Keratinocyte (primary cell): ENCODE measurements around the gene CTAGE8. TPM values are rescaled to one million over a fixed set of nuclear protein-coding genes. Genes with fewer than 3 reads are reported as not detected.
"Not testable (repeated sequence)": the region's sequence is repeated elsewhere in the genome, so short reads cannot be mapped to it uniquely, and the experiment has no call there.

Experiments
- DNase-seq: peaks from one replicate; pipeline ENCODE4 v3.0.0-alpha.2; 2011; ENCODE audit warnings: low read depth, missing footprints, low spot score
- FAIRE-seq: peaks from 2 replicates; lab custom pipeline; 2011; peaks lifted over from hg19 to GRCh38; lab: Jason Lieb, UNC
- H2AFZ ChIP-seq: 2 replicates; pipeline ENCODE4 v1.6.0; 2012; ENCODE audit warnings: low read length, control low read depth, inconsistent platforms; ENCODE audit not compliant: control insufficient read depth
- H3K27ac ChIP-seq: 2 replicates; pipeline ENCODE4 v1.5.1; 2011; ENCODE audit warnings: low read length; ENCODE audit not compliant: control insufficient read depth, insufficient read depth
- H3K27me3 ChIP-seq: 3 replicates; pipeline ENCODE4 v1.6.0; 2011; ENCODE audit warnings: low read length; ENCODE audit not compliant: control insufficient read depth, insufficient read depth; ENCODE audit errors: extremely low read depth
- H3K36me3 ChIP-seq, 2 experiments: 2 replicates in 1 of 2; 3 replicates in 1 of 2; pipeline ENCODE4 v1.5.1; 2011; ENCODE audit warnings: low read length in 2 of 2, mild to moderate bottlenecking in 1 of 2; ENCODE audit not compliant: control insufficient read depth in 2 of 2, insufficient read depth in 2 of 2; ENCODE audit errors: extremely low read depth in 1 of 2
- H3K4me1 ChIP-seq: 3 replicates; pipeline ENCODE4 v1.5.1; 2011; ENCODE audit warnings: low read length; ENCODE audit not compliant: control insufficient read depth, insufficient read depth; ENCODE audit errors: extremely low read depth
- H3K4me2 ChIP-seq: 3 replicates; pipeline ENCODE4 v1.6.0; 2011; ENCODE audit warnings: low read depth, low read length; ENCODE audit not compliant: control insufficient read depth, insufficient read depth; ENCODE audit errors: extremely low read depth
- H3K4me3 ChIP-seq, 3 experiments: fragments of 200-600 bp in 1 of 3; sonication (generic) in 1 of 3; 2 replicates in 2 of 3; 3 replicates in 1 of 3; pipeline ENCODE4 v1.5.1; 2011 to 2016; ENCODE audit warnings: low read length in 3 of 3, mild to moderate bottlenecking in 3 of 3, control low read depth in 2 of 3, inconsistent platforms in 1 of 3, low read depth in 1 of 3, mixed read lengths in 1 of 3, mixed run types in 1 of 3, moderate library complexity in 1 of 3; ENCODE audit not compliant: control insufficient read depth in 2 of 3, insufficient read depth in 2 of 3; ENCODE audit errors: extremely low read depth in 1 of 3
- H3K79me2 ChIP-seq: 2 replicates; pipeline ENCODE4 v1.6.0; 2012; ENCODE audit warnings: low read length; ENCODE audit not compliant: control insufficient read depth, insufficient read depth
- H3K9ac ChIP-seq: 3 replicates; pipeline ENCODE4 v1.6.0; 2011; ENCODE audit warnings: low read length; ENCODE audit not compliant: control insufficient read depth, insufficient read depth; ENCODE audit errors: extremely low read depth
- H3K9me1 ChIP-seq: 3 replicates; pipeline ENCODE4 v1.6.0; 2011; ENCODE audit warnings: low read length; ENCODE audit not compliant: control insufficient read depth, insufficient read depth; ENCODE audit errors: extremely low read depth
- H3K9me3 ChIP-seq: 2 replicates; pipeline ENCODE4 v1.5.1; 2012; ENCODE audit warnings: low read depth, low read length; ENCODE audit not compliant: control insufficient read depth
- H4K20me1 ChIP-seq: 3 replicates; pipeline ENCODE4 v1.6.0; 2011; ENCODE audit warnings: low read length; ENCODE audit not compliant: control insufficient read depth, insufficient read depth; ENCODE audit errors: extremely low read depth
- CTCF ChIP-seq, 3 experiments: IDR thresholded peaks in 1 of 3; conservative IDR thresholded peaks in 1 of 3; optimal IDR thresholded peaks in 1 of 3; 2 replicates in 2 of 3; 3 replicates in 1 of 3; pipeline versions ENCODE3 to v1.5.1; 2011; ENCODE audit warnings: low read length in 3 of 3, mild to moderate bottlenecking in 3 of 3, moderate library complexity in 2 of 3, control low read depth in 1 of 3, inconsistent platforms in 1 of 3; ENCODE audit not compliant: insufficient read depth in 2 of 3; ENCODE audit errors: extremely low read depth in 1 of 3
- EZH2 ChIP-seq: IDR thresholded peaks from one replicate; pipeline ENCODE4 v1.6.1; 2012; ENCODE audit warnings: inconsistent platforms, mild to moderate bottlenecking, low read length, moderate library complexity
- dilution Hi-C: fragments of 300-500 bp; cut with MboI; formaldehyde crosslinking; loops from one replicate; pipeline ENCODE4 v1.7.0; 2020; ENCODE audit warnings: low sequenced_read_pairs; ENCODE audit not compliant: extremely low pct_ligation_motif_present
- polyA plus RNA-seq, 5 experiments: library from polyadenylated mRNA; depleted of rRNA in 3 of 5; stranded (reverse) in 3 of 5; stranded (forward) in 1 of 5; unstranded in 1 of 5; fragments of >200 nt; gene quantifications; 1 replicate in 1 of 5; 2 replicates in 3 of 5; 3 replicates in 1 of 5; pipeline versions ENCODE4 v1.2.1 to v1.2.3, GENCODE V29; 2011 to 2012; ENCODE audit warnings: missing spikeins in 2 of 5, low read depth in 1 of 5, low replicate concordance in 1 of 5

Gene CTAGE8
- polyA plus RNA-seq, 1 donor (not counting 4 experiments of a cell fraction or from before 2014, with no cell fraction given) = 0.50 TPM

- H3K9ac ChIP-seq, FAIRE-seq, H2AFZ ChIP-seq, H3K27ac ChIP-seq, H4K20me1 ChIP-seq, H3K9me3 ChIP-seq, H3K4me1 ChIP-seq, DNase-seq, H3K36me3 ChIP-seq, H3K4me3 ChIP-seq, H3K4me2 ChIP-seq, H3K9me1 ChIP-seq, H3K79me2 ChIP-seq, dilution Hi-C loops, H3K27me3 ChIP-seq: not testable (repeated sequence)
Measured at GRCh38 chr7:144259067-144259466, 10.0 kb downstream of the CTAGE8 start.

DNA sequence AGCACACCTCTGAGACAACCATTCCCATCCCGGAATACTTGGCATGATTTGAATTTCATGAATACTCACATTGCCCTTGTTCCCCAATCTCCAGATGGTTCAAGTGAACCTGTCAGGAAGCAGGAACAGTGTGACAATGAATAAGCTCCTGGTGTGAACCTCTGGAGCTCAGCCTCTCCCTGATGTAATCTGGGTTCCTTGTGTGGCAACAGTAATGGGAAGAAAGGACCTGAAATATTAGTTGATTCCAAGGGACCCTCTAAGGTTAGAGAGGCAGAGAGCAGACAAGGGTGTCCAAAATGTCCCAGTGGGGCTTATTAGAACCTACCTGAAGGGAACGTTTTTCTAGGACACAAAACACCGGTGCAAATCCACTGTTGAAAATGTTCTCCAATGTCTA, 13.0 kb downstream of the CTAGE8 start:
- DNase-seq (no peak), FAIRE-seq (no peak)
- no peaks in the 10 kb centered on the region for H3K27me3 ChIP-seq
- H3K4me2 ChIP-seq = no peak overlapping the region
- H3K27ac ChIP-seq = no peak overlapping the region
- no peaks in the 10 kb centered on the region for H3K4me1 ChIP-seq
- H3K9me1 ChIP-seq = no peaks in the 10 kb centered on the region
- no peak overlapping the region for H3K4me3 ChIP-seq
- no peak overlapping the region for H3K9ac ChIP-seq
- H3K36me3 ChIP-seq = no peaks in the 10 kb centered on the region
- dilution Hi-C loops = no loop called here
- H4K20me1 ChIP-seq = no peaks in the 10 kb centered on the region
- H2AFZ ChIP-seq = no peak overlapping the region
- TF ChIP-seq CTCF (optimal IDR thresholded peaks at IDR 0.05 in 1 of 3, IDR thresholded peaks at IDR 0.05 in 1 of 3, conservative IDR thresholded peaks at IDR 0.05 in 1 of 3; ENCODE audit: extremely low read depth in 1 of 3, insufficient read depth in 2 of 3, low read length in 3 of 3) (no peak), EZH2 (no peak)
- H3K9me3 ChIP-seq = no peaks in the 10 kb centered on the region
- H3K79me2 ChIP-seq = no peaks in the 10 kb centered on the region

- H3K9me3 ChIP-seq = no peaks in the 10 kb centered on the region
- no peak overlapping the region for H3K27ac ChIP-seq
- no peak for TF ChIP-seq CTCF (optimal IDR thresholded peaks at IDR 0.05 in 1 of 3, IDR thresholded peaks at IDR 0.05 in 1 of 3, conservative IDR thresholded peaks at IDR 0.05 in 1 of 3; ENCODE audit: extremely low read depth in 1 of 3, insufficient read depth in 2 of 3, low read length in 3 of 3)
- TF ChIP-seq EZH2 = no peak
- no peaks in the 10 kb centered on the region for H4K20me1 ChIP-seq
- no peaks in the 10 kb centered on the region for H3K27me3 ChIP-seq
- no peaks in the 10 kb centered on the region for H3K79me2 ChIP-seq
- no peaks in the 10 kb centered on the region for H3K9me1 ChIP-seq
- H2AFZ ChIP-seq = no peak overlapping the region
- H3K36me3 ChIP-seq = no peaks in the 10 kb centered on the region
- no peak overlapping the region for H3K4me2 ChIP-seq
- H3K9ac ChIP-seq = no peak overlapping the region
- FAIRE-seq (no peak), DNase-seq (no peak)
- no peak overlapping the region for H3K4me3 ChIP-seq
- dilution Hi-C loops = no loop called here
- H3K4me1 ChIP-seq = no peaks in the 10 kb centered on the region
Measured at GRCh38 chr7:144255471-144255897, 13.6 kb downstream of the CTAGE8 start.

- H3K27ac ChIP-seq, H2AFZ ChIP-seq, FAIRE-seq, dilution Hi-C loops, H3K36me3 ChIP-seq, DNase-seq, H3K4me1 ChIP-seq, H3K79me2 ChIP-seq, H3K4me3 ChIP-seq, H3K9me1 ChIP-seq, H3K4me2 ChIP-seq, H3K9me3 ChIP-seq, H3K27me3 ChIP-seq, H3K9ac ChIP-seq, H4K20me1 ChIP-seq: not testable (repeated sequence)
Measured at GRCh38 chr7:144252307-144252706, 16.8 kb downstream of the CTAGE8 start.
